Daoy (cell line): Measurements from ENCODE around the gene UROS. TPM values are rescaled to one million over a fixed set of nuclear protein-coding genes. Genes with fewer than 3 reads are reported as not detected.

Experiments
- DNase-seq: peaks from one replicate; pipeline ENCODE4 v3.0.0-alpha.2; 2015; ENCODE audit warnings: low read depth
- total RNA-seq: library from RNA; depleted of rRNA; stranded (reverse); fragments of >200 nt; shearing (Covaris generic); gene quantifications from 2 replicates; pipeline ENCODE4 v1.2.3, GENCODE V29; 2014

Gene UROS
- total RNA-seq, 1 experiment from 2014 or later: 65.9 TPM

GRCh38 chr10:125788156-125789034, 34.7 kb downstream of the UROS start:
- no peak for DNase-seq

GRCh38 chr10:125785791-125786190, 37.3 kb downstream of the UROS start:
- DNase-seq: no peak

GRCh38 chr10:125783957-125784356, 39.1 kb downstream of the UROS start:
- no peak for DNase-seq

- no peak for DNase-seq
Observed at GRCh38 chr10:125783408-125783807, 39.6 kb downstream of the UROS start.

- no peak for DNase-seq
Observed at GRCh38 chr10:125782616-125783015, 40.4 kb downstream of the UROS start.

- DNase-seq: no peak
Observed at GRCh38 chr10:125782054-125782453, 41.0 kb downstream of the UROS start.

- no peak for DNase-seq
Observed at GRCh38 chr10:125781374-125781773, 41.7 kb downstream of the UROS start.

GRCh38 chr10:125779403-125780327, 43.4 kb downstream of the UROS start:
- no peak for DNase-seq

- DNase-seq: no peak
Observed at GRCh38 chr10:125778556-125778955, 44.5 kb downstream of the UROS start.

- no peak for DNase-seq
Observed at GRCh38 chr10:125777806-125778205, 45.3 kb downstream of the UROS start.

GRCh38 chr10:125775491-125776106, 47.5 kb downstream of the UROS start, which contains the start of gene MMP21:
Gene MMP21 (minus strand): TSS chr10:125775821. CDS start chr10:125775821, 0 bp downstream.
- no peak for DNase-seq

- no peak for DNase-seq
Observed at GRCh38 chr10:125774581-125775191, 48.4 kb downstream of the UROS start.

- DNase-seq: no peak
Observed at GRCh38 chr10:125773687-125774543, 49.1 kb downstream of the UROS start.

GRCh38 chr10:125772864-125773180, 50.2 kb downstream of the UROS start:
- no peak for DNase-seq

- no peak for DNase-seq
Observed at GRCh38 chr10:125772112-125772863, 50.8 kb downstream of the UROS start.

GRCh38 chr10:125770844-125771243, 52.2 kb downstream of the UROS start:
- DNase-seq: no peak

- no peak for DNase-seq
Observed at GRCh38 chr10:125769175-125769574, 53.9 kb downstream of the UROS start.

GRCh38 chr10:125768219-125768855, 54.7 kb downstream of the UROS start:
- no peak for DNase-seq

- DNase-seq: no peak
Observed at GRCh38 chr10:125766511-125766910, 56.5 kb downstream of the UROS start.

GRCh38 chr10:125765835-125766234, 57.2 kb downstream of the UROS start:
- no peak for DNase-seq
